ENCODE data around the gene CBR3.

CBR3 gene

DNA sequence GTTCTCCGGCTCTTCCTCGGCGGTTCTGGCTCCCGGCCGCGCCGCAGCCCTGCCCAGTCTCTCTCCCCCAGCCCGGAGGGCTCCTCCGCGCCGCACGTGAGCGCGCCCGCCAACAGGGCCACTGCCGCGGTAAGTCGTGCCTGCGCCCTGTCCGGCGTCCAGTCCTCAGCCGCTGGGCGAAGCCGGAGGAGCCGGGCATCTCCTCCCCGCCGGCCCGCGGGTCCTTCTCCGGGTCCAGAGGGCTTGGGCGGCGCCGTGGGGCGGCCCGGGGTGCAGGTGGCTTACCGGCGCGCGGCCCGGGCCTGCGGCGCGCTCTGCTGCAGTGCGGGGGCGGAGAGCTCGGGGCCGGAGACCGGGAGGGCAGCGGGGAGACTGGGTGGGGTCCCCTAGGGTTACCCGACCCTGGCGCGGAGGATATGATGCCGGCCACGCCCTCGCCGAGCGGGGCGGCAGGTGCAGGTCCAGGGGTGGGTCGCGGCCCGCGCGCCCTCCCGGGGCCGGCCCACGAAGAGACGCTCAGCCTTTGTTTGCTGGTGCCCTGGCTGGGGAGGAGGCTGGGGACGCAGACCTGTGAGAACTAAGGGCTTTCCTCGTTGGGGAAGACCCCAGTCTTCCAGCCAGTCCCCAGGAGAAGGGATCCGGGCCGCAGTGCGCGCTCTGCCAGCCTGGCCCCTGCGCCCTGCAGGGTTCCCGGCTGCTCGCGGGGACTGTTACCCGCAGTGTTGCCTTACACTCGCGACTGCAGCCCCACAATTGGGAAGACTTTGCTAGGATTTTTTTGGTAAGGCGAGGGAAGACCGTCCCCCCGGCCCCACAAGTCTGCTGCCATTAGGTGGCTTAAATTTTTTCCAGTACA lies 22.2 kb downstream of the CBR3 start, which contains the start of gene DOP1B:
TSS of gene DOP1B (plus strand) at position 10 of the 856 bp plus-strand sequence. CDS start 7,910 bp downstream, outside the sequence.
- peak; percentile 33 for DNase-seq

DNA sequence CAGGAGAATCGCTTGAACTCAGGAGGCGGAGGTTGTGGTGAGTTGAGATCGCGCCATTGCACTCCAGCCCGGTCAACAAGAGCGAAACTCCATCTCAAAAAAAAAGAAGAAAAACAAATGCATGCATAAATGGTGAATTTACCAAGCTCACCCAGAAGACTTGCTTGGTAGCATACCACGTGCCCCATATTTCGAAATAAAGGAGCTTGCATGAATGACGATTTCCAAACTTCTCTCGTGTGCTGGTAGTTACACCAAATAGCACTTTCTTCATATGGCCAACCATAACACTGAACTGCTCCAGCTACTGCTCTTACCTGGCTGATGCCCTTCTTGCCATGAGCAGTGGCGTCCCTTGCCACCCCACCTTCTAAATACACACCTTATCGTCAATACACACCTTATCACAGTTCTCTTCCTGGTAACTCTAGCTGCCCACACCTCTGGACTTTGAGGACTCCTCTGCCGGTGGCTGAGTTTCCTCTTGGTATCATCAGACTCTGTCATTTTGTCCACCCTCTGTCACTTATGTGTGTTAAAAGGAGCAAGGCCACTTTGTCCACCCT lies 24.6 kb downstream of the CBR3 start:
- DNase-seq, result no peak

GRCh38 chr21:36160850-36161178 lies 25.9 kb downstream of the CBR3 start:
- DNase-seq, result no peak

GRCh38 chr21:36162631-36163030 lies 27.8 kb downstream of the CBR3 start:
- DNase-seq, result no peak

- DNase-seq, result no peak
These were observed 29.2 kb downstream of the CBR3 start for GRCh38 chr21:36163750-36164741.

GRCh38 chr21:36165356-36165755 lies 30.5 kb downstream of the CBR3 start:
- DNase-seq, result no peak

GRCh38 chr21:36166705-36167104 lies 31.8 kb downstream of the CBR3 start:
- no peak for DNase-seq

GRCh38 chr21:36167541-36167940 lies 32.7 kb downstream of the CBR3 start:
- no peak for DNase-seq

DNA sequence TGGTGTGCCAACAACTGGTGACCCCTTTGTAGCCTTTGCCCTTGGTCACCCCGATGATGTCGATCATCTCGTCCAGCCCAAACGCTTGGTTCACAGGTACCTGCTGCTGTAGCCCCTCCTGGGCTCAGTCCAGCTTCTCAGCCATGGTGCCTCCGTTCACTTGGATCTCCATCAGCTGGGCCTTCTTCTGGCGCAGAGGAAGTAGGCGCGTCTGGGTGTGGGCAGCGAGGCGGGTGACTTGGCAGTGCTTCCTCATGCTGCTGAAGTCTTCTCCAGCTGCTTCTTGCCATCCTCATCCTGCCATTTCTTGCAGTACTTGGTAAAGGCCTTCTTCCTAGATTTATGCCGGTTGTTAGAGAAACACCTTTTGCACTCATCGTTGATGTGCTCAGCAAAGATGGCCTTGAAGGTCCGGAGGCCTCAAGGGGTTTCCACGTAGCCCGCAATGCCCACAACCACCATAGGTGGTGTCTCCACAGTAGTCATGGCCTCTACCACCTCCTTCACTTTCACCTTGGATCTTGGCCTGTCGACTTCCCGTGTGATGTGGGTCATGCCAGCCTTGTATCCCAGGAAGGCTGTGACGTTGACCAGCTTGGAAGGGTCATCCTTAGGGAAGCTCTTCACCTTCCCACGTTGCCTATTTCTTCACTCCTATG lies 34.7 kb downstream of the CBR3 start:
- no peak for DNase-seq

DNA sequence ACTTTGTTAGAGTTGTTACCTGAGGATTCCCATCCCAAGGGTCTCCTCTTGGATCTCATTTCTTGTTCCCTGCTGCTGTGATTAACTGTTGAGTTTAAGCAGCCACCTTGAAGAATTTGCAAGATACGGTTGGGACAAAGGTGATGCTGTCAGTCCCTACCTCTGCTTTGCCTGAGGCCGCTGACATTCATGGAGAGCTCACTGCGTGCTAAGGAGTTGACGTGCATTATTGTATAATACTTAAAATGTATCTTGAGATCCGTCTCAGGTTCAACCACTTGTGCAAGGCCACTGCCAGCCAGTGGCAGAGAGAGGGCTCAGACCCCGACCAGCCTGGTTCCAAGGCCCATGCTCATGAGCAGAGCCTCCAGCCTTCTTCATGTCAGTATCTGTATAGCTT lies 35.9 kb downstream of the CBR3 start:
- DNase-seq, result no peak

- no peak for DNase-seq
These were observed 36.5 kb downstream of the CBR3 start for GRCh38 chr21:36171336-36171735.

DNA sequence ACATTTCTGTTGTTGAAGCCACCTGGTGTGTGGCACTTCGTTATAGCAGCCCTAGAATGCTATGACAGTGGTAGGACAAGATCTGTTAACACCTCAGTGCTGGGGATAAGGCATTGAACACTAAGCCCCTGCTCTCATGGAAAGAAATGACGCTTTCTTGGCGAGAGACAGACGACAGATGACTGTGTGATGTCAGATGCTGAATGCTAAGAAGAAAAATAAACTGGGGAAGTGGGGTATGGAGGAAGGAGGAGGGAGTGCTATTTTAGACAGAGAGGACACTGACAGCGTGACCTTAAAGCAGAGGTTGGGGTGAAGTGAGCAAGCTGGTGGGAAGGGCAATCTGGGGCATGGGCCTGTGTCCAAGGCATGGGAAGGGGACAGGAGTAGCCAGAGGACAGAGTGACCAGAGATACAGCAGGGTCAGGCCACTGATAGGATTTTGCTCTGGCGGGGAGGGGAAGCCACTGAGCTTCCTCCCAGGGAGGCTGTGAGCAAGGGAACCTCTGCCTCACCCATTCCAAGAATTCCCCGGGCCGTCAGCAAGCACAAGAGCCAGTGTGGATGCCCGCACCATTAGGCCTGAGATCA lies 37.0 kb downstream of the CBR3 start:
- no peak for DNase-seq

GRCh38 chr21:36174780-36175179 lies 39.9 kb downstream of the CBR3 start:
- DNase-seq, result no peak

DNA sequence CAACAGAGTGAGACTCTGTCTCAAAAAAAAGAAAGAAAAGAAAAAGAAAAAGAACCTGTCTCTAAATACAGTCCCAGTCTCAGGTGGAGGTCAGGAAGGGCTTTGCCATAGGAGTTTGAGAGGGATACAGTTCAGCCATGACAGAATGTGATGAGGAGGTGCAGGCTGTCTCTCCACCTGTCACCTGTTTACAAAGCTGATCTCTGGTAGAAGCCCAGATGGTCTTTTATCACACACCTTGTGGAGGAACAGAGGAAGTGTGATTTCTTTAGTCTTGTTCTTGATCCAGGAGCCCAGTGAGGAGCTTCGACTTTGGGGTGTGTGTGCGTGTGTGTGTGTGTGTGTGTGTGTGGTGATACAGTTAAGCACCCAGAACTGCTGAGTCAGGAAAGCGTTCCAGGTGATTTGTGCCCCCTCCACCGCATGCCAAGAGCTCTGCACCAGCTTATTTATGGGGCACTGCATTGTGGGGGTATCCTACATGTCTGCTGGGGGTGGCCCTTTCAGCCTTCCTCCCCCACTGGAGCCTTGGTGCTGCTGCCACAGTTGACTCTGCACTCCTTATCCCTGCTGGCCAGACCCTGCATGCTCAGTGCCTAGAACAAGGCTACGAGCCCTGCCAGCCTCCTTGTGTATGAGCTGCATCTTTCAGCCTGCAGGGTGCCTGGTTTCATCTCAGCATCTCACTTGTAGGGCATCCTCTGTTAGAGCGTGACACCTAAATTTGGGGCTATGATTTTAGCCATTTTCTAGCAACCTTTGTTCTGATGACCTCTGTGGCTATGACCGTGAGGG lies 41.1 kb downstream of the CBR3 start:
- DNase-seq, result no peak

DNA sequence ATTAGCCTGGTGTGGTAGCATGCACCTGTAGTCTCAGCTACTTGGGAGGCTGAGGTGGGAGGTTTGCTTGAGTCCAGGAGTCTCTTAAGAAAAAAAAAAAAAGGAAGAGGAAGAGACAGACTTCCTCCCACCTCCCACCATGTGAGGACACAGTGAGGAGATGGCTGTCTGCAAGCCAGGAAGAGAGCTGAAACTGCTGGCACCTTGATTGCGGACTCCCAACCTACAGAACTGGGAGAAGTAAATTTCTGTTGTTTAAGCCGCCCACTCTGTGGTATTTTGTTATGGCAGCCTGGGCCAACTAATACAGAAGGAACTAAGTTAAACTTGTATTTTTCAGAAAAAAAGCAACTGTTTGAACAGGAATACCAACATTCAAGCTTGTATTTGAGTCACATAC lies 43.5 kb downstream of the CBR3 start:
- no peak for DNase-seq

DNA sequence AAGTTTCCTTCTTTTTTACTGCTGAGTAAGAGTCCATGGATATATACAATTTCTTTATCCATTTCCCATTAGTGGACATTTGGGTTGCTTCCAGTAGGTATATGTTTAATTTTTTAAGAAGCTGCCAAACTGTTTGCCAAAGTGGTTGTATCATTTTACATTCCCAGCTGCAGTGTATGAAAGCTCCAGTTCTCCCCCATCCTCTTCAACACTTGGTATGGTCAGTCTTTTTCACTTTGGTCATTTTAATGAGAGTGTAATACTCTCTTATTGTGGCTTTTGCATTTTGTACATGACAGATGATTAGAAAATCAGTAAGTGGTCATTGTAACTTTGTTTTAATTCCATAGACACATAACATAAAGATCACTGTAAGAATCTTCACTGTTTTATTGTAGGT lies 44.3 kb downstream of the CBR3 start:
- no peak for DNase-seq

- DNase-seq, result no peak
These were observed 46.1 kb downstream of the CBR3 start for GRCh38 chr21:36180963-36181362.

DNA sequence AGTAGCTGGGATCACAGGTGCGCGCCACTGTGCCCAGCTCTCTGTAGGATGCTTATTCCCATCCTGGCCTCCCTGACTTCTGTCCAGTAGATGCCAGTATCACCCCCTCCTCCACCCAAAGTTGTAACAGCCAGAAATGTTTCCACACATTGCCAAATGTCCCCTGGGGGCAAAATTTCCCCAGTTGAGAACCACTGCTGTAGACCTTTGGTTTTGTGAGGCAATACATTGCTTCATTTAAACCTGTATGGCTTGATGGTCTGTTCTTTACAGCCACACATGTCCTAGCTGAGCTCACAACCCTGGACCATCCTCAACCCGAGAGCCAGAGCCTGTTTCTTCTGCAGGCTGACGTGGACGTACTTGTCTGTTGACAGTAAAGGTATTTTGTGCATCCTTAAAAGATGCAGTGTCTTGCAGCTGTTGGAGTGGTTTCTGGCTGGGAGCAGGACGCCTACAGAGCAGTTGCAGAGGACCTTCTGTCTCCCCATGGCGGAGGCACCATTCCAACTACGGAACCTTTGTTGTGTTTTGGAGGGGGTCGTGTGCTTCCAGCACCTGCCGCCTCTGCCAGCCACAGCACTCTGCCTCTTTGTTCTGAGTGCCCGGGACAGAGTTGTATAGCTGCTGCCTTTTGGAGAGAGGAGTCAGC lies 48.4 kb downstream of the CBR3 start:
- DNase-seq, result no peak

GRCh38 chr21:36184545-36184944 lies 49.7 kb downstream of the CBR3 start:
- no peak for DNase-seq

GRCh38 chr21:36185523-36185922 lies 50.6 kb downstream of the CBR3 start:
- no peak for DNase-seq

GRCh38 chr21:36186081-36186480 lies 51.2 kb downstream of the CBR3 start:
- no peak for DNase-seq

Measured in hematopoietic multipotent progenitor cell treated with erythropoietin and hydrocortisone succinate and interleukin-3 and kit ligand, for 8 days (in vitro differentiated cells).